Nephron (organoid): ENCODE measurements around the gene TREML4.

Source experiments
- H3K27ac Mint-ChIP-seq, 3 experiments: 2 replicates each; pipeline ENCODE4 v1.8.0; 2020; ENCODE audit warnings: mixed read lengths in 3 of 3, mild to moderate bottlenecking in 2 of 3, moderate library complexity in 1 of 3
- H3K27me3 Mint-ChIP-seq: 2 replicates; pipeline ENCODE4 v1.8.0; 2021; ENCODE audit warnings: low read depth, mild to moderate bottlenecking, moderate library complexity, mixed read lengths
- H3K36me3 Mint-ChIP-seq: 2 replicates; pipeline ENCODE4 v1.8.0; 2020; ENCODE audit warnings: low read depth, mixed read lengths
- H3K4me1 Mint-ChIP-seq: 2 replicates; pipeline ENCODE4 v1.8.0; 2020; ENCODE audit warnings: mixed read lengths
- H3K4me3 Mint-ChIP-seq, 3 experiments: 2 replicates each; pipeline ENCODE4 v1.8.0; 2020; ENCODE audit warnings: mild to moderate bottlenecking in 3 of 3, mixed read lengths in 3 of 3, moderate library complexity in 2 of 3
- H3K9me3 Mint-ChIP-seq: 2 replicates; pipeline ENCODE4 v1.8.0; 2020; ENCODE audit warnings: mixed read lengths
- TF ChIP-seq, protein P1 (sequence below), 3 experiments: fragments of 200-600 bp; sonication (generic); IDR thresholded peaks; one replicate each; pipeline ENCODE4 v1.5.0; 2021; ENCODE audit warnings: antibody characterized with exemption in 3 of 3; ENCODE audit not compliant: unreplicated experiment in 3 of 3

TREML4 gene

GRCh38 chr6:41193171-41193734 lies 34.9 kb upstream of the TREML4 start:
- Mint-ChIP-seq H3K27ac (no peak overlapping the region), H3K4me3 (no peak overlapping the region), H3K4me1 (no peaks in the 10 kb centered on the region), H3K9me3 (peaks cover 4% of the 10 kb centered on the region), H3K27me3 (peaks cover 56% of the 10 kb centered on the region), H3K36me3 (no peaks in the 10 kb centered on the region)
- TF ChIP-seq, protein P1, sequence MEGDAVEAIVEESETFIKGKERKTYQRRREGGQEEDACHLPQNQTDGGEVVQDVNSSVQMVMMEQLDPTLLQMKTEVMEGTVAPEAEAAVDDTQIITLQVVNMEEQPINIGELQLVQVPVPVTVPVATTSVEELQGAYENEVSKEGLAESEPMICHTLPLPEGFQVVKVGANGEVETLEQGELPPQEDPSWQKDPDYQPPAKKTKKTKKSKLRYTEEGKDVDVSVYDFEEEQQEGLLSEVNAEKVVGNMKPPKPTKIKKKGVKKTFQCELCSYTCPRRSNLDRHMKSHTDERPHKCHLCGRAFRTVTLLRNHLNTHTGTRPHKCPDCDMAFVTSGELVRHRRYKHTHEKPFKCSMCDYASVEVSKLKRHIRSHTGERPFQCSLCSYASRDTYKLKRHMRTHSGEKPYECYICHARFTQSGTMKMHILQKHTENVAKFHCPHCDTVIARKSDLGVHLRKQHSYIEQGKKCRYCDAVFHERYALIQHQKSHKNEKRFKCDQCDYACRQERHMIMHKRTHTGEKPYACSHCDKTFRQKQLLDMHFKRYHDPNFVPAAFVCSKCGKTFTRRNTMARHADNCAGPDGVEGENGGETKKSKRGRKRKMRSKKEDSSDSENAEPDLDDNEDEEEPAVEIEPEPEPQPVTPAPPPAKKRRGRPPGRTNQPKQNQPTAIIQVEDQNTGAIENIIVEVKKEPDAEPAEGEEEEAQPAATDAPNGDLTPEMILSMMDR (IDR thresholded peaks at IDR 0.05; ENCODE audit: unreplicated experiment in 3 of 3): no peak

GRCh38 chr6:41193884-41194283 lies 34.3 kb upstream of the TREML4 start:
- TF ChIP-seq, protein P1 (IDR thresholded peaks at IDR 0.05; ENCODE audit: unreplicated experiment in 3 of 3): no peak
- Mint-ChIP-seq H3K4me1 (no peaks in the 10 kb centered on the region), H3K9me3 (peaks cover 4% of the 10 kb centered on the region), H3K36me3 (no peaks in the 10 kb centered on the region), H3K27me3 (peaks cover 51% of the 10 kb centered on the region), H3K27ac (no peak overlapping the region), H3K4me3 (no peak overlapping the region)

DNA sequence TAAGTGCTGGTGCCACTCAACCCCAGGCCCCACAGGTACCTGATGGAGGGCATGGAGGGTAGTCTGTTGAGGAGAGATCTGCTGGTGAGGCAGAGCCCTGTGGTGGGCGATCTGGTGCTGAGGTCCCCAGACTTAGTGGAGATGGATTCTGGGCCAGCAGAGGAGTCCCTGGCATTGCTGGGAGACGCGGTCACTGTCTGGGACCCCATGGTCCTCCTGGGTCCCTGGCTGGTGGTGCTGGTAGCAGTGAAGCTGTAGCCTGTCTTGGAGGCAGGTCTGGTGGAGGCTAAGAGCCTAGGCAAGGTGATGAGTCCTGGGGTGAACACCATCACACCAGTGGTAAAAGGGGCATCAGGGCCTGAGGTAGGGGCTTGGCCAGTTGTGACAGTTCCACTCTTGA lies 33.8 kb upstream of the TREML4 start:
- H3K4me1 Mint-ChIP-seq: peaks cover 3% of the 10 kb centered on the region
- no peak overlapping the region for H3K4me3 Mint-ChIP-seq
- H3K9me3 Mint-ChIP-seq: peaks cover 2% of the 10 kb centered on the region
- TF ChIP-seq, protein P1 (IDR thresholded peaks at IDR 0.05; ENCODE audit: unreplicated experiment in 3 of 3): no peak
- H3K36me3 Mint-ChIP-seq: no peaks in the 10 kb centered on the region
- H3K27me3 Mint-ChIP-seq: peaks cover 51% of the 10 kb centered on the region
- H3K27ac Mint-ChIP-seq: no peak overlapping the region

GRCh38 chr6:41197234-41197633 lies 30.9 kb upstream of the TREML4 start:
- Mint-ChIP-seq H3K27ac (no peak overlapping the region), H3K9me3 (no peaks in the 10 kb centered on the region), H3K27me3 (peaks cover 47% of the 10 kb centered on the region), H3K4me1 (peaks cover 4% of the 10 kb centered on the region), H3K4me3 (no peak overlapping the region), H3K36me3 (no peaks in the 10 kb centered on the region)
- TF ChIP-seq, protein P1 (IDR thresholded peaks at IDR 0.05; ENCODE audit: unreplicated experiment in 3 of 3): no peak

DNA sequence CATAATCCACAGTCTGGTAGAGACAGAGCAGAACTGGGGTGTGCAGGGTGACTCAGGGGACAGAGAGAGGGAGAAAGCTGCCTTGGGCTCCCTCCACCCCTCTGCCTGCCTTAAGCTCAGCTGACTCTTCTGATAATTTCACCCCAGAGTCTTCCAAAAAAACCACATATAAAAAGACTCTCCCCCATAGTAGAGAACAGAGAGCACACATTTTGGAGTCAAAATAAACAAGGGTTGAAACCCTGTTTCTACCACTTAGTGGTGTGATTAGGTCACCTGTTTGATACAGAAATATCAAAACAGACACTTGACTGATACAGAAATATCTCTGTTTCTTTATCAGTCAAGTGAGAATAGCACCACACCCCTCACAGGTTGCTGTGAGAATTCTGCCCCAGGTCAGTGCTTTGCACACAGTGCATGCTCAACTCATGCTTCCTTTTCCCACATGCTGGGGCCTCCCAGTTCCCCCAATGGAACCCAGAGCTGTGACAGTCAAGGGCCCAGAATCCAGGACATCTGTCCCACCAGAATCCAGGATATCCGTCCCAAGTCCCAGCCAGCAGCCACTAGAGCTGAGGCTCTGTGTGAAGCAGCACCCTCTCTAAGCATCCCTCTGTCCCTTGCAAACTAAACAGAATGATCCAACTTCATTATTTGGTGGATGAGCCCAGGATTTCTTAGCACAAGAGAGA lies 28.4 kb upstream of the TREML4 start:
- peaks cover 27% of the 10 kb centered on the region for H3K27me3 Mint-ChIP-seq
- H3K27ac Mint-ChIP-seq: no peak overlapping the region
- no peak overlapping the region for H3K4me3 Mint-ChIP-seq
- H3K9me3 Mint-ChIP-seq: no peaks in the 10 kb centered on the region
- no peaks in the 10 kb centered on the region for H3K36me3 Mint-ChIP-seq
- TF ChIP-seq, protein P1 (IDR thresholded peaks at IDR 0.05; ENCODE audit: unreplicated experiment in 3 of 3): no peak
- H3K4me1 Mint-ChIP-seq: peaks cover 4% of the 10 kb centered on the region
